ENCODE results near the gene TSHB. TPM values are rescaled to one million over a fixed set of nuclear protein-coding genes. Genes with fewer than 3 reads are reported as not detected.

TSHB gene
- total RNA-seq, 2 experiments from 2014 or later: not detected

DNA sequence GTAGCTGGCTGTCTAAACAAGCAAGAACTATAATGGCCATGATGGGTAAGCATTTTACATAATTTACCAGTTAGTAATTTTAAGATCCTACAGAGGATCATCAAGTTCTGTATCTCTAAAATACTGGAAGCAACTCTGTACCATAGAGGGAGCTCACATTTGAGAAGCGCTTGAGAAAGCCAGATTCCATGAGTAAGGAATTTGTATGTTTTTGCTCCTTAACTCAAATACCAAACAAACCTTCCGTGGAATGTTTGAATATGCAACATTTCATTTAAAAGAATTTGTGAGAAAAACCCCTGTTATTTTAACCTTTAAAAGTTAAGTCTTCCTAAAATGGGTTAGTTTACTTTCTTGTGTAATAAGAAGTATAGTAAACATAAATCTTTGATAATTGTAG is 2.0 kb downstream of the TSHB start:
- Mint-ChIP-seq H3K27me3 (no peaks in the 10 kb centered on the region), H3K36me3 (ENCODE audit: low read depth) (no peaks in the 10 kb centered on the region), H3K4me1 (no peaks in the 10 kb centered on the region), H3K4me3 (no peak overlapping the region), H3K9me3 (ENCODE audit: low read depth) (peaks cover 1% of the 10 kb centered on the region), H3K27ac (no peak overlapping the region)
- intact Hi-C loops (cut with DNase I, micrococcal nuclease): no loop called here
- ATAC-seq: no peak
- ChIA-PET POLR2A (no interaction called here), CTCF (interaction anchor here (1.2 kb wide), 1 partner anchor 82 kb away, joined by 3 read pairs; no protein-coding TSS in a partner anchor)
- DNase-seq: no peak

DNA sequence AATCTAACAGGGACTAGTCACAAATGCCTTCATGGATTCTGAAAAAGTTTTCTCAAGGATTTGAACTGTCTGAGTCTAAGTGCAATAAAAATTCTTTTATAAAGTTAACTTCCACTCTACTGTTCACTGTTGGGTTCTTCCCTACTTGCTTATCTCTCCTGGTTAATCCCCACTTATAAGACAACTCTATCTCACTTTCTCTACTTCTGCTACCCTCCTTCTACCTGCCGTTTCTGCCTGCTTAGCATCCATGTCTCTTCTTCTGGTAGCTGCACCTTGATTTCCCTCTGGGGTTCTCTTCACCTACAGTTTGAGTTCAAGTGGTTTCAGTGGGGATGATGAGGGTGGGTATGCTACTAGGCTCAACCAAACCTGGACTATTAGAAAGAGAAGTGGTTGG is 6.0 kb downstream of the TSHB start:
- Mint-ChIP-seq H3K27ac (no peak overlapping the region), H3K36me3 (ENCODE audit: low read depth) (no peaks in the 10 kb centered on the region), H3K27me3 (no peaks in the 10 kb centered on the region), H3K9me3 (ENCODE audit: low read depth) (no peaks in the 10 kb centered on the region), H3K4me1 (no peaks in the 10 kb centered on the region), H3K4me3 (no peak overlapping the region)
- ChIA-PET CTCF (interaction anchor here (1.2 kb wide), 1 partner anchor 17 kb away, joined by 3 read pairs; no protein-coding TSS in a partner anchor), POLR2A (no interaction called here)
- intact Hi-C loops (cut with DNase I, micrococcal nuclease): no loop called here
- ATAC-seq (no peak), DNase-seq (no peak)

DNA sequence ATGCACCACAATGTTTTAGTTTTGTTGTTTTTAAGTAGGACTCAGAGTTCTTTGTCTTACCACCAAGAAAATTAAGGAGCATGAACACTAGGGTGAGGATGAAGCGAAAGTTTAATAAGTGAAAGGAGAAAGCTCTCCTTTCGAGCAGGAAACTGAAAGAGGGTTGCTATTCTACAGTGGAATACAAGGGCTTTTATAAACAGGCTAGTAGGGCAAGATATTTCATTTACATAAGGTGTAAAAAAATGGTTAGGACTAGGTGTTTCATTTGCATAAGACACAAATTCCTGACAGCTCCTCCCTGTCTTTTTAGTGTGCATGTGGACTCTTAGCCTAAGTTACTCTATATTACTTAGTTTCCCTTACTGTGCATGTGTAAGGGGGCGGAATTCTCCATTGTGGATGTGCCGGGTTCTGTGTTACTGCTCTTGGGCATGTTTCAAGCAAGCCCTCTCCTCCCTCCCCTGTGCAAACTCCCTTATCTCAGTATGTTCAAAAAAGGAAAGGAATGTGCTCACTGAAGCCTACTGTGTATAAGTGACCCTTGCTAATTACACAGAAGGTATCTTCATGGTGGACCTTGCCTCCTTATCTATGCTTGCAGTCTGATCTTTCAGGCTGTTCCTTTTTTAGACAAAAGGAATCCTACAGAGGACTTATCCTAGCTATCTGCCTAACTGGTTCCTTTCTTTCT is 7.3 kb downstream of the TSHB start:
- no peak overlapping the region for H3K4me3 Mint-ChIP-seq
- DNase-seq (no peak), ATAC-seq (no peak)
- H3K27me3 Mint-ChIP-seq: no peaks in the 10 kb centered on the region
- H3K9me3 Mint-ChIP-seq (ENCODE audit: low read depth): no peaks in the 10 kb centered on the region
- intact Hi-C loops (cut with DNase I, micrococcal nuclease): no loop called here
- ChIA-PET CTCF (interaction anchor here (2.0 kb wide), 1 partner anchor 15 kb away, joined by 6 read pairs; no protein-coding TSS in a partner anchor), POLR2A (no interaction called here)
- H3K27ac Mint-ChIP-seq: no peak overlapping the region
- H3K36me3 Mint-ChIP-seq (ENCODE audit: low read depth): no peaks in the 10 kb centered on the region
- H3K4me1 Mint-ChIP-seq: no peaks in the 10 kb centered on the region

DNA sequence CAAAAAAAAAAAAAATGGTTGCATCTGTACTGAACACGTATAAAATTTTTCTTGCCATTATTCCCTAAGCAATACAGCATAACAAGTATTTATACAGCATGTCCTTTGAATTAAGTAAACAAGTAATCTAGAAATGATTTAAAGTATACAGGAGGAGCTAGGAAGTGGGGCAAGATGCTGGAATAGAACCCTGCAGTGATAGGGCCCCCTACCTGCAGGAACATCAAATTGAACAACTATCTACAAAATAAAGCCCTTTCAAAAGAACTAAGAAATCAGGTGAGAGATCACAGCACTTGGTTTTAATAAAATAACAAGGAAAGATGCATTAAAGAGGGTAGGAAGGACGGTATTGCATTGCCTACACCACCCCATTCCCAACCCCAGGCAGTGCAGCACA is 10.9 kb downstream of the TSHB start:
- Mint-ChIP-seq H3K4me3 (no peak overlapping the region), H3K4me1 (no peaks in the 10 kb centered on the region), H3K27me3 (no peaks in the 10 kb centered on the region), H3K36me3 (ENCODE audit: low read depth) (peaks cover 9% of the 10 kb centered on the region), H3K9me3 (ENCODE audit: low read depth) (peaks cover 4% of the 10 kb centered on the region), H3K27ac (no peak overlapping the region)
- ChIA-PET CTCF (interaction anchor here (0.9 to 2.2 kb wide), 2 partner anchors 12 to 73 kb away, joined by 8 to 15 read pairs; no protein-coding TSS in a partner anchor), POLR2A (no interaction called here)
- DNase-seq (no peak), ATAC-seq (no peak)
- intact Hi-C loops (cut with DNase I, micrococcal nuclease): no loop called here

DNA sequence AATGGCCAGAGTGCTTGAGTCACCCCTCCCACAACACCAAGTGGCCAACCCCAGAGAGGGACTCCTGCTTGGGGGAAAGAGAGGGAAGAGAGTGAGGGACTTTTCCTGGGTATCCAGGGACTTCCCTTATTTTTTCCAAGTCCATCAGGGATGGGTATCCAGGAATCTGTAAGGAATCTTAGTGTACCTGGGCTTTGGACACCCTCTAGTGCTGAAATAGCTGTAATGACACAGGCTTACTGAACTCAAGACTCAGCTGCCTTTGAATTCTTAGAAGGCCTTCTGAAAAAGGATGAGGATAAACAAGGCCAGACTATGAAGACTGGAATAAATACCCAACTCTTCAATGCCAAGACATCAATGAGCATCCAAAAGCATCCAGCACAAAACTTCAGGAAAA is 12.0 kb downstream of the TSHB start:
- intact Hi-C loops (cut with DNase I, micrococcal nuclease): no loop called here
- no peak for ATAC-seq
- Mint-ChIP-seq H3K27ac (no peak overlapping the region), H3K9me3 (ENCODE audit: low read depth) (peaks cover 4% of the 10 kb centered on the region), H3K27me3 (no peaks in the 10 kb centered on the region), H3K36me3 (ENCODE audit: low read depth) (peaks cover 12% of the 10 kb centered on the region), H3K4me3 (no peak overlapping the region), H3K4me1 (no peaks in the 10 kb centered on the region)
- ChIA-PET CTCF (interaction anchor here (0.7 to 1.3 kb wide), 2 partner anchors 13 to 14 kb away, joined by 3 read pairs; no protein-coding TSS in a partner anchor), POLR2A (no interaction called here)
- no peak for DNase-seq

DNA sequence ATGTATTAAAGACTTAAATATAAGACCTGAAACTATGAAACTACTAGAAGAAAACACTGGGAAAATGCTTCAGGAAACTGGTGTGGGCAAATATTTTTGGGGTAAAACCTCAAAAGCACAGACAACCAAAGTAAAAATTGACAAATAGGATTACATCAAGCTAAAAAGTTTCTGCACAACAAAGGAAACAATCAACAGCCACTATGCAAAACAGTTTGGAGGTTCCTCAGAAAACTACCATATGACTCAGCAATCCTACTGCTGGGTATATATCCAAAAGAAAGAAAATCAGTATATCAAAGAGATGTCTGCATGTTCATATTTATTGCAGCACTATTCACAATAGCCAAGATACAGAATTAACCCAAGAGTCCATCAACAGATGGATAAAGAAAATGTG is 17.1 kb downstream of the TSHB start:
- Mint-ChIP-seq H3K4me1 (peaks cover 3% of the 10 kb centered on the region), H3K27me3 (no peaks in the 10 kb centered on the region), H3K27ac (no peak overlapping the region), H3K9me3 (ENCODE audit: low read depth) (peaks cover 4% of the 10 kb centered on the region), H3K36me3 (ENCODE audit: low read depth) (peaks cover 12% of the 10 kb centered on the region), H3K4me3 (no peak overlapping the region)
- intact Hi-C loops (cut with DNase I, micrococcal nuclease): no loop called here
- ChIA-PET CTCF (interaction anchor here (1.2 kb wide), 1 partner anchor 11 kb away, joined by 4 read pairs; no protein-coding TSS in a partner anchor), POLR2A (no interaction called here)
- DNase-seq (no peak), ATAC-seq (no peak)

DNA sequence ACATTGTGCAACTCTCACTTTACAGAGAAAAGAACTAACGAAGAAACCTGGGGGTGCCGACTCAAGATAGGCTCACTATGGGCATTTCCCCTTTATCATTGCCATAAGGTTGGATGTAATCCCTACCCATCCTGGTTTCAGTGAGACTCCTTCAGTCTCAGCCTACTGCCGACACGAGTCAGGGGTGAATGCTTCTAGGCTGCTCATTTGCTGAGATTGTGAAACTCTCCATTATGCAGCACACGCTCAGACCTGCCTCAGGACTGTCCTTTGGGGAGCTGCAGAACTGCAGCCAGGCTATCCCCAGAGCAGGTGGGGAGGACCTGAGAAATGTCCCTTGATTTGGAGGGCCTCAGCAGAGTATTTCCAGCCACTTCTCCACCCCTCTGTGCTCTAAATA is 22.2 kb downstream of the TSHB start:
- DNase-seq (no peak), ATAC-seq (no peak)
- ChIA-PET POLR2A (no interaction called here), CTCF (interaction anchor here (0.7 to 3.8 kb wide), 9 partner anchors 12 to 703 kb away, joined by 3 to 40 read pairs (median 6); no protein-coding TSS in a partner anchor)
- no peak overlapping the region for H3K4me3 Mint-ChIP-seq
- H3K36me3 Mint-ChIP-seq (ENCODE audit: low read depth): no peaks in the 10 kb centered on the region
- H3K27me3 Mint-ChIP-seq: no peaks in the 10 kb centered on the region
- no peaks in the 10 kb centered on the region for H3K9me3 Mint-ChIP-seq (ENCODE audit: low read depth)
- H3K27ac Mint-ChIP-seq: no peak overlapping the region
- peaks cover 3% of the 10 kb centered on the region for H3K4me1 Mint-ChIP-seq
- intact Hi-C loops (cut with DNase I, micrococcal nuclease): loop anchor here (1.0 kb wide), 2 partner anchors 73 to 706 kb away; no protein-coding TSS in a partner anchor

DNA sequence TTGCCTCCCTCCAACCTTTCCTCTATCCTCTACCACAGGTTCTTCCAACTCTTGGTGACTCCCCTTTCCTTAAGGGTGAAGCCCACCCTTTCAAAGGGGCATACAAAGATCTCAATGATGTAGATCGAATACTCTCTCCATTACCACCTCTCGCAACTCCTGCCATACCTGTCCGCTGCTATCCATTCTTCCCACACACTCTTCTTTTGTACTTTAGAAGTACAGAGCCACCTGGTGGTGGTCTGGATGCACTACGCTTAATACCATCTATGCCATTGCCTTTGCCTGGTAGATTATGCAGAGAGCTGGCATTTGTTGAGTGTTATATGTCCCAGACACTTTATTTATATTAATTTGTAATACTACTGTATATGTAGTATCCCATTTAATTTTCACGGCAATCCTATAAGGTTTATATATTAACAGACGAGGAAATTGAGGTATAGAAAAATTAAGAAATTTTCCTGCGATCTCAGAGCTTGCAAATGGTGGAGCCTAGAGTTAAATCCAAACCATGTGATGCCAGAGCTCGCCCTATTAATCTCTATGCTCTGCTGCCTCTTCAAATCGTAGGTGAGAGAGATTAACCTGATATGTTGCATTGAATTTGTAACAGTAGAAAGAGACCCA is 22.9 kb downstream of the TSHB start:
- H3K9me3 Mint-ChIP-seq (ENCODE audit: low read depth): no peaks in the 10 kb centered on the region
- peaks cover 3% of the 10 kb centered on the region for H3K4me1 Mint-ChIP-seq
- ATAC-seq: peak; percentile 80
- H3K4me3 Mint-ChIP-seq: no peak overlapping the region
- no peak overlapping the region for H3K27ac Mint-ChIP-seq
- DNase-seq: peak; percentile 70
- POLR2A ChIA-PET: no interaction called here
- CTCF ChIA-PET: interaction anchor here (0.6 to 3.8 kb wide), 30 partner anchors 9 to 960 kb away, joined by 3 to 40 read pairs (median 4); partner anchors contain the start of genes TSHB and TSPAN2
- intact Hi-C loops (cut with DNase I, micrococcal nuclease): loop anchor here (1.0 kb wide), 2 partner anchors 73 to 706 kb away; no protein-coding TSS in a partner anchor
- H3K27me3 Mint-ChIP-seq: no peaks in the 10 kb centered on the region
- H3K36me3 Mint-ChIP-seq (ENCODE audit: low read depth): no peaks in the 10 kb centered on the region

DNA sequence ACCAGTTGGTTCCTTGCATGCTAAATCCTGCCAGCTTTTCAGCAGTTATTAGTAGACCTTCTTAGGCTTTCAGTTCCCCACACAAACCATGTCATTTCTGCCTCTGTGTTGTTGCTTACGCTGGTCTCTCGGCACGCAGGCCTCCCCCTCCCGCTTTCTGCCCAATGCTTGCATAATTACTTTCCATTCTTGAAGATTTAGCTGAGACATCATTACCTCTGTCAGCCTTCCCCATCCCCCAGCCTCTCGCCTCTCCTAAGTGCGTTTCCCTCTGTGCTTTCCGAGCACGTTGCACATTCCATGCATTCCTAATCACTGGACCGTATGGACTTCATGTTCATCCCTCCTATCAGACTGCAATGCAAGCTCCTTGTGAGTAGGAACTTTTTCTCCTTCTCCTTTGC is 26.8 kb downstream of the TSHB start:
- no peak overlapping the region for H3K4me3 Mint-ChIP-seq
- peaks cover 8% of the 10 kb centered on the region for H3K4me1 Mint-ChIP-seq
- ATAC-seq (no peak), DNase-seq (no peak)
- H3K27me3 Mint-ChIP-seq: no peaks in the 10 kb centered on the region
- H3K9me3 Mint-ChIP-seq (ENCODE audit: low read depth): no peaks in the 10 kb centered on the region
- ChIA-PET CTCF (interaction anchor here (1.0 to 1.3 kb wide), 2 partner anchors 35 to 56 kb away, joined by 3 read pairs; no protein-coding TSS in a partner anchor), POLR2A (no interaction called here)
- no peaks in the 10 kb centered on the region for H3K36me3 Mint-ChIP-seq (ENCODE audit: low read depth)
- intact Hi-C loops (cut with DNase I, micrococcal nuclease): no loop called here
- no peak overlapping the region for H3K27ac Mint-ChIP-seq

DNA sequence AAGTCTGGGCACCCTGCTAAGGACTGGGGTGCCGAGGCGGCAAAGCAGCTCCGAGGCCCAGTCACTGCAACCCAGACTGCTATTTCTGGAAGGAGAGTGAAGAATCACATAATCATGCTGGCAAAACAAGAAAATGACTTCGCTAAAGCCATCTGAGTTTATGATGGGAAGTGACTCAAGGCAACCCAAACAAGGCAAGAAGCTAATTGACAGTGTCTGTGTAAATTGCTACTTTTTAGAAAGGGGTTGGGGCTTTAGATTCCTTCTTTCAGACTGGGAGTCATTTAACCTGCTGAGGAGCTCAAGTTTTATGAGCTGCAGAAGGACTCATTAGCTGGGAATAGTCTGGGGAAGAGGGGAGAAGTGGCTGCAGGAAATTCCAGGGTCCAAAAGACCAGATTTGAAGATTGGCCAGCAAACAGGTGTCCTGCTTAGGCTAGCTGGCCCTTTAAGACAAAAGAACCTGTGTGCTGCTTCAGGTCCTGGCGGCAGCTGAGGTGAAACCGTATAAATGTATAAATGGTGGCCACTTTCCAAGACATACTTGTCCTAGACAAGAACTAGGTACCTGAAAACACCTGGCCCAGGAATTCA is 28.1 kb downstream of the TSHB start:
- Mint-ChIP-seq H3K27me3 (no peaks in the 10 kb centered on the region), H3K27ac (no peak overlapping the region), H3K4me1 (peaks cover 21% of the 10 kb centered on the region), H3K9me3 (ENCODE audit: low read depth) (no peaks in the 10 kb centered on the region), H3K36me3 (ENCODE audit: low read depth) (no peaks in the 10 kb centered on the region), H3K4me3 (no peak overlapping the region)
- CTCF ChIA-PET: interaction anchor here (0.6 to 1.7 kb wide), 9 partner anchors 9 to 78 kb away, joined by 3 to 5 read pairs (median 3); no protein-coding TSS in a partner anchor
- no peak for DNase-seq
- ATAC-seq: no peak
- POLR2A ChIA-PET: no interaction called here
- intact Hi-C loops (cut with DNase I, micrococcal nuclease): no loop called here

DNA sequence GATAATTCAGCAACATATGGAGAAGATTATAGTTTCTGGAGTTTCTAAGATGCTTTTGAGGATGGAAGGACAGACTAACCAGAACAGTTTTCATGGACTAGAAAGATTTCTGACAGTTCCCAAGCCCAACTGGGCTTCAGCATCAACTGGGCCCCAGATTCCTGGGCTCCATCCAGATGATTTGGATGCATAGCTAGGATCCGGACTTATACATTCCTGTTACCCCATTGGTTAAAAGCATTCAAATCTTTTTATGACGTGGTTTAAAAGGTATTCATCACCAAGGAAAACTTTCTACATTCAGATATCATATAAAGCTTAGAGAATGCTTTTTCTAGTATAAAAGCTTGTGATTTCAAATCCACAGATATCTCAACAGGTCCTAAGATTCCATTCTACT is 29.7 kb downstream of the TSHB start:
- CTCF ChIA-PET: interaction anchor here (1.0 kb wide), 1 partner anchor 9 kb away, joined by 3 read pairs; no protein-coding TSS in a partner anchor
- DNase-seq (no peak), ATAC-seq (no peak)
- no peak overlapping the region for H3K4me3 Mint-ChIP-seq
- no peaks in the 10 kb centered on the region for H3K36me3 Mint-ChIP-seq (ENCODE audit: low read depth)
- POLR2A ChIA-PET: no interaction called here
- intact Hi-C loops (cut with DNase I, micrococcal nuclease): no loop called here
- no peaks in the 10 kb centered on the region for H3K27me3 Mint-ChIP-seq
- H3K27ac Mint-ChIP-seq: no peak overlapping the region
- H3K4me1 Mint-ChIP-seq: peaks cover 37% of the 10 kb centered on the region
- H3K9me3 Mint-ChIP-seq (ENCODE audit: low read depth): peaks cover 4% of the 10 kb centered on the region
